ENCODE results near the gene ARHGAP35. TPM values are rescaled to one million over a fixed set of nuclear protein-coding genes. Genes with fewer than 3 reads are reported as not detected.

ARHGAP35 gene
- polyA plus RNA-seq, 1 of the 3 experiments (the other 2 are of a cell fraction): 25.1 TPM

GRCh38 chr19:46856062-46857022, 4.5 kb upstream of the ARHGAP35 start (continued):
- no peak for TF ChIP-seq GATA2 (CRISPR knock-in tag; IDR thresholded peaks at IDR 0.05)
- peak; percentile 25; the same call in 1 of the 2 replicates for TF ChIP-seq TCF12 (IDR thresholded peaks at IDR 0.05)
- TF ChIP-seq RAD21 (IDR thresholded peaks at IDR 0.05; ENCODE audit: low read length): peak; percentile 93
- TF ChIP-seq, protein P1, sequence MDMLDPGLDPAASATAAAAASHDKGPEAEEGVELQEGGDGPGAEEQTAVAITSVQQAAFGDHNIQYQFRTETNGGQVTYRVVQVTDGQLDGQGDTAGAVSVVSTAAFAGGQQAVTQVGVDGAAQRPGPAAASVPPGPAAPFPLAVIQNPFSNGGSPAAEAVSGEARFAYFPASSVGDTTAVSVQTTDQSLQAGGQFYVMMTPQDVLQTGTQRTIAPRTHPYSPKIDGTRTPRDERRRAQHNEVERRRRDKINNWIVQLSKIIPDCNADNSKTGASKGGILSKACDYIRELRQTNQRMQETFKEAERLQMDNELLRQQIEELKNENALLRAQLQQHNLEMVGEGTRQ (IDR thresholded peaks at IDR 0.05; ENCODE audit: borderline replicate concordance, low read depth, low read length): no peak
- no peak for TF ChIP-seq YY1 (IDR thresholded peaks at IDR 0.05; ENCODE audit: low read depth)
- TF ChIP-seq SIN3A (IDR thresholded peaks at IDR 0.05; ENCODE audit: borderline replicate concordance, low read depth, low read length): 0 out of 2 replicates have a peak, but pooled peaks have one; percentile 55
- TF ChIP-seq REST (IDR thresholded peaks at IDR 0.05; ENCODE audit: low read depth, low read length): no peak
- no peak for TF ChIP-seq FOXM1 (IDR thresholded peaks at IDR 0.05; ENCODE audit: low read depth)

- no peaks in the 10 kb centered on the region for H3K9me2 ChIP-seq
- CTCF ChIA-PET: interaction anchor here (1.1 to 10.2 kb wide), 5 partner anchors 19 to 153 kb away, joined by 3 to 126 read pairs (median 4); no protein-coding TSS in a partner anchor
- H3K9me3 ChIP-seq: no peaks in the 10 kb centered on the region
- peak overlapping the region; percentile 89 for H3K4me2 ChIP-seq
- peak overlapping the region; percentile 52; the same call in 1 of the 2 replicates for H2AFZ ChIP-seq (ENCODE audit: low read depth)
- peaks cover 23% of the 10 kb centered on the region for H3F3A ChIP-seq (replicated peaks; ENCODE audit: insufficient read depth)
- 5% methylated on average over 18 of the region's 18 CpGs for WGBS (ENCODE audit: low lambda C conversion rate)
- peak overlapping the region; percentile 35; the same call in 1 of the 2 replicates for H3K9ac ChIP-seq
- POLR2A ChIA-PET: interaction anchor here (0.9 kb wide), 1 partner anchor 94 kb away, joined by 4 read pairs; no protein-coding TSS in a partner anchor
- no peaks in the 10 kb centered on the region for H3K36me3 ChIP-seq (replicated peaks in 1 of 2; ENCODE audit: control insufficient read depth in 1 of 2, insufficient read depth in 2 of 2, low read length in 1 of 2)
- H3K4me1 ChIP-seq (ENCODE audit: control insufficient read depth in 1 of 2, insufficient read depth in 2 of 2, low read depth in 1 of 2, low read length in 1 of 2): peaks cover 0 to 32% of the 10 kb centered on the region in 2 experiments; a peak in 3 of 4 replicates
- peak overlapping the region; percentile 83 to 96; a peak in 3 of 4 replicates for H3K27ac ChIP-seq (ENCODE audit: low read depth in 2 of 2, low read length in 1 of 2)
- H3K79me2 ChIP-seq (ENCODE audit: insufficient read depth): peaks cover 38% of the 10 kb centered on the region
- H3K27me3 ChIP-seq (ENCODE audit: insufficient read depth): no peaks in the 10 kb centered on the region
- H3K4me3 ChIP-seq (ENCODE audit: low read depth in 2 of 2, low read length in 1 of 2): peak overlapping the region; percentile 45 to 77
- H4K20me1 ChIP-seq (ENCODE audit: insufficient read depth): peaks cover 32% of the 10 kb centered on the region
- peak; percentile 58 for DNase-seq
- TF ChIP-seq CHD2 (IDR thresholded peaks at IDR 0.05; ENCODE audit: low read length, partially characterized antibody) (no peak), TEAD4 (IDR thresholded peaks at IDR 0.05; ENCODE audit: borderline replicate concordance, insufficient read depth) (0 out of 2 replicates have a peak, but pooled peaks have one; percentile 35), MEF2A (IDR thresholded peaks at IDR 0.05; ENCODE audit: borderline replicate concordance, low read depth) (no peak), RAD21 (IDR thresholded peaks at IDR 0.05; ENCODE audit: low read length) (no peak), ELF1 (IDR thresholded peaks at IDR 0.05) (no peak), TAF1 (IDR thresholded peaks at IDR 0.05; ENCODE audit: borderline replicate concordance, low read depth, low read length) (no peak), REST (IDR thresholded peaks at IDR 0.05; ENCODE audit: low read depth, low read length) (no peak), SMC3 (IDR thresholded peaks at IDR 0.05; ENCODE audit: low read depth, low read length) (no peak), RFX5 (IDR thresholded peaks at IDR 0.05; ENCODE audit: low read length) (no peak), GABPA (IDR thresholded peaks at IDR 0.05; ENCODE audit: low read depth) (no peak)
- TF ChIP-seq, protein P2, sequence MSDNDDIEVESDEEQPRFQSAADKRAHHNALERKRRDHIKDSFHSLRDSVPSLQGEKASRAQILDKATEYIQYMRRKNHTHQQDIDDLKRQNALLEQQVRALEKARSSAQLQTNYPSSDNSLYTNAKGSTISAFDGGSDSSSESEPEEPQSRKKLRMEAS (IDR thresholded peaks at IDR 0.05; ENCODE audit: low read depth): no peak
- TF ChIP-seq, protein P1 (IDR thresholded peaks at IDR 0.05; ENCODE audit: borderline replicate concordance, low read depth, low read length): no peak
These were observed 1.1 kb upstream of the ARHGAP35 start for GRCh38 chr19:46859637-46860124.
